Liver (tissue), 9 donors: ENCODE measurements around the gene MARK2. TPM values are rescaled to one million over a fixed set of nuclear protein-coding genes. Genes with fewer than 3 reads are reported as not detected.

Experiments
- DNase-seq: peaks from one replicate; pipeline ENCODE4 v3.0.0-alpha.2; 2017; ENCODE audit warnings: low spot score
- H3K27ac ChIP-seq, 2 donors: one replicate each; pipeline ENCODE4 v1.7.0; 2013; ENCODE audit warnings: inconsistent platforms in 2 of 2, low read length in 2 of 2, control low read depth in 1 of 2, low read depth in 1 of 2, mild to moderate bottlenecking in 1 of 2
- H3K27me3 ChIP-seq, 4 donors: one replicate each; pipeline versions ENCODE4 v1.6.1 to v1.7.0; 2013; ENCODE audit warnings: low read length in 3 of 4, inconsistent platforms in 1 of 4, mild to moderate bottlenecking in 1 of 4, moderate library complexity in 1 of 4; ENCODE audit not compliant: control insufficient read depth in 4 of 4, insufficient read depth in 4 of 4
- H3K36me3 ChIP-seq, 4 donors: one replicate each; pipeline versions ENCODE4 v1.6.1 to v1.7.0; 2013; ENCODE audit warnings: low read length in 3 of 4, mild to moderate bottlenecking in 3 of 4, low read depth in 1 of 4, moderate library complexity in 1 of 4; ENCODE audit not compliant: control insufficient read depth in 4 of 4, insufficient read depth in 3 of 4
- H3K4me1 ChIP-seq, 4 donors: one replicate each; pipeline versions ENCODE4 v1.6.1 to v1.7.0; 2013; ENCODE audit warnings: low read length in 3 of 4, mild to moderate bottlenecking in 3 of 4, moderate library complexity in 1 of 4; ENCODE audit not compliant: control insufficient read depth in 4 of 4, insufficient read depth in 4 of 4
- H3K4me3 ChIP-seq, 3 donors: one replicate each; pipeline versions ENCODE4 v1.6.1 to v1.7.0; 2013; ENCODE audit warnings: low read length in 3 of 3, control low read depth in 1 of 3, low read depth in 1 of 3, mild to moderate bottlenecking in 1 of 3
- H3K9ac ChIP-seq, 2 donors: one replicate each; pipeline ENCODE4 v1.7.0; 2013; ENCODE audit warnings: low read length in 2 of 2, mild to moderate bottlenecking in 2 of 2, moderate library complexity in 2 of 2, control low read depth in 1 of 2, low read depth in 1 of 2
- H3K9me3 ChIP-seq, 4 donors: one replicate each; pipeline versions ENCODE4 v1.6.1 to v1.7.0; 2013; ENCODE audit warnings: low read length in 3 of 4; ENCODE audit not compliant: control insufficient read depth in 4 of 4
- ATF3 ChIP-seq: IDR thresholded peaks from 2 replicates; pipeline ENCODE4 v1.6.1; 2016; ENCODE audit warnings: antibody characterized with exemption
- CTCF ChIP-seq: fragments of 150-350 bp; IDR thresholded peaks from 2 replicates; pipeline ENCODE4 v1.5.1; 2017; ENCODE audit warnings: improper control_type of control experiment, low read depth, low read length; ENCODE audit not compliant: missing input control
- EGR1 ChIP-seq, 2 donors: IDR thresholded peaks; 2 replicates each; pipeline ENCODE4 v1.6.1; 2016 to 2018; ENCODE audit warnings: antibody characterized with exemption in 2 of 2, low read depth in 2 of 2
- FOXA1 ChIP-seq: IDR thresholded peaks from 2 replicates; pipeline ENCODE4 v1.6.1; 2016; ENCODE audit warnings: antibody characterized with exemption
- FOXA2 ChIP-seq: IDR thresholded peaks from 2 replicates; pipeline ENCODE4 v1.6.1; 2016; ENCODE audit warnings: antibody characterized with exemption
- GABPA ChIP-seq, 2 donors: IDR thresholded peaks in 1 of 2; conservative IDR thresholded peaks in 1 of 2; 2 replicates each; pipeline ENCODE4 v1.6.1; 2016; ENCODE audit warnings: antibody characterized with exemption in 2 of 2, mild to moderate bottlenecking in 1 of 2, moderate library complexity in 1 of 2
- HNF4A ChIP-seq, 2 donors: conservative IDR thresholded peaks; 2 replicates each; pipeline ENCODE4 v1.6.1; 2016; ENCODE audit warnings: antibody characterized with exemption in 2 of 2, mild to moderate bottlenecking in 2 of 2
- HNF4G ChIP-seq: IDR thresholded peaks from 2 replicates; pipeline ENCODE4 v1.6.1; 2016; ENCODE audit warnings: antibody characterized with exemption
- JUND ChIP-seq, 2 donors: IDR thresholded peaks; 2 replicates each; pipeline ENCODE4 v1.6.1; 2016; ENCODE audit warnings: antibody characterized with exemption in 2 of 2
- MAX ChIP-seq: IDR thresholded peaks from 2 replicates; pipeline ENCODE4 v1.6.1; 2016; ENCODE audit warnings: antibody characterized with exemption
- NR2F2 ChIP-seq: IDR thresholded peaks from 2 replicates; pipeline ENCODE4 v1.6.1; 2016; ENCODE audit warnings: antibody characterized with exemption
- RAD21 ChIP-seq, 2 donors: IDR thresholded peaks; 2 replicates each; pipeline ENCODE4 v1.6.1; 2016; ENCODE audit warnings: antibody characterized with exemption in 2 of 2, mild to moderate bottlenecking in 2 of 2
- REST ChIP-seq: IDR thresholded peaks from 2 replicates; pipeline ENCODE4 v1.6.1; 2016; ENCODE audit warnings: antibody characterized with exemption, mild to moderate bottlenecking
- RXRA ChIP-seq, 2 donors: IDR thresholded peaks; 2 replicates each; pipeline ENCODE4 v1.6.1; 2017 to 2018; ENCODE audit warnings: antibody characterized with exemption in 2 of 2, mild to moderate bottlenecking in 1 of 2
- SP1 ChIP-seq: IDR thresholded peaks from 2 replicates; pipeline ENCODE4 v1.6.1; 2018; ENCODE audit warnings: antibody characterized with exemption, mild to moderate bottlenecking
- TAF1 ChIP-seq: conservative IDR thresholded peaks from 2 replicates; pipeline ENCODE4 v1.6.1; 2016; ENCODE audit warnings: antibody characterized with exemption, mild to moderate bottlenecking
- YY1 ChIP-seq: IDR thresholded peaks from 2 replicates; pipeline ENCODE4 v1.6.1; 2016; ENCODE audit warnings: antibody characterized with exemption, mild to moderate bottlenecking
- ZBTB33 ChIP-seq: IDR thresholded peaks from 2 replicates; pipeline ENCODE4 v1.6.1; 2016; ENCODE audit warnings: antibody characterized with exemption
- WGBS: extraction: QIAGEN DNeasy Blood & Tissue Kit; methylation state at CpG from one replicate; pipeline ENCODE4 v1.1.7; 2013; 5-methylcytosine and 5-hydroxymethylcytosine counted together
- polyA plus RNA-seq, 2 donors: library from polyadenylated mRNA; stranded (reverse) in 1 of 2; unstranded in 1 of 2; fragments of 200-250 nt in 1 of 2; fragments of >200 nt in 1 of 2; fragmentation: Nextera tagmentation in 1 of 2; extraction: Ambion mirVana in 1 of 2; gene quantifications; one replicate each; pipeline versions ENCODE4 v1.2.1 to v1.2.3, GENCODE V29; 2013 to 2015
- total RNA-seq, 2 donors: library from RNA; depleted of rRNA; stranded (reverse); fragments of >200 nt; gene quantifications; one replicate each; pipeline ENCODE4 v1.2.3, GENCODE V29; 2014
- donor health status: healthy.
- donor health status: healthy.
- donor health status: healthy.
- donor health status: healthy.
- donor health status: healthy.

MARK2 gene
- total and polyA plus RNA-seq, 4 donors = 3.4 to 11.6 (median 8.0) TPM

- WGBS = 24% methylated on average over 41 of the region's 41 CpGs
- H3K9me3 ChIP-seq = no peaks in the 10 kb centered on the region
- TF ChIP-seq YY1 (no peak), TAF1 (no peak), ATF3 (no peak), RAD21 (IDR thresholded peaks at IDR 0.05) (no peak), FOXA1 (no peak), SP1 (no peak), HNF4G (no peak), REST (no peak), MAX (no peak), GABPA (IDR thresholded peaks at IDR 0.05 in 1 of 2, conservative IDR thresholded peaks at IDR 0.05 in 1 of 2) (no peak), CTCF (no peak), ZBTB33 (no peak), JUND (IDR thresholded peaks at IDR 0.05) (no peak), HNF4A (conservative IDR thresholded peaks at IDR 0.05) (no peak), NR2F2 (no peak), FOXA2 (no peak), RXRA (IDR thresholded peaks at IDR 0.05) (no peak), EGR1 (IDR thresholded peaks at IDR 0.05; ENCODE audit: low read depth in 2 of 2) (no peak)
- DNase-seq = no peak
- no peaks in the 10 kb centered on the region for H3K36me3 ChIP-seq
- no peak overlapping the region for H3K27ac ChIP-seq
- H3K4me3 ChIP-seq = no peak overlapping the region
- H3K4me1 ChIP-seq = peaks cover 12 to 35% (median 23%) of the 10 kb centered on the region in 4 donors
- H3K27me3 ChIP-seq = peaks cover 0 to 3% (median 0%) of the 10 kb centered on the region in 4 donors
- H3K9ac ChIP-seq = no peak overlapping the region
Observed at GRCh38 chr11:63919267-63920125, 80.6 kb downstream of the MARK2 start.
